ENCODE measurements around the gene TOMM34. TPM values are rescaled to one million over a fixed set of nuclear protein-coding genes. Genes with fewer than 3 reads are reported as not detected.

The TOMM34 gene
- total RNA-seq, 1 experiment from 2014 or later: 37.5 TPM

DNA sequence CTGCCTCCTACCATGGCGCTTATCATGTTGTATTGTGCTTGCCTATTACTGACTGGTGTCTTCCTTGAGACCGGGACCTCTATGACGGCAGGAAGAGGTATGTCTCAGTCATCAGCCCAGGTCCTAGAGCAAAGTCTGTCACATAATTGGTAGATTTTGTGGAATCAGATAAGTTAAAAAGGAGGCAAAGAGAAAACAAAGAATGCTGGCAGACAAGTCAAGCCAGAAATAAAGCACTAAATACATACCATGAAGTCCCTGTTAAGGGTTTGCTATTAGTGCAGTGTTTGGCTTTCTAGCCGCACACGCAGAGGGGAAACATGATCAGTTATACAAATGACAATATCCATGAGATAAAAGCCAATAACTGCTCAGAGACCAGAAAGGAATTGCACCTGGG lies 6.0 kb downstream of the TOMM34 start:
- peaks cover 40 to 84% (median 77%) of the 10 kb centered on the region in 3 experiments; a peak in 6 of 7 replicates for H3K36me3 Mint-ChIP-seq (ENCODE audit: insufficient read depth in 1 of 3, low read depth in 3 of 3)
- no peak overlapping the region for H3K56ac ChIP-seq (ENCODE audit: insufficient read length, low read depth, low read length)
- no peak overlapping the region for H4K8ac ChIP-seq (replicated peaks; ENCODE audit: insufficient read length, low read depth, low read length)
- no peak overlapping the region for H2AFZ ChIP-seq (ENCODE audit: low read length)
- H3K9ac ChIP-seq (ENCODE audit: extremely low read depth, insufficient read length, low read length): no peak overlapping the region
- no peak overlapping the region for H2BK120ac ChIP-seq (ENCODE audit: low read depth, low read length, poor library complexity, severe bottlenecking)
- H3K27me3 ChIP-seq (ENCODE audit: insufficient read depth, low read length): no peaks in the 10 kb centered on the region
- H3K14ac ChIP-seq (ENCODE audit: insufficient read depth, low read length): no peak overlapping the region
- no peak overlapping the region for H2BK5ac ChIP-seq (ENCODE audit: insufficient read length, low read length)
- no peaks in the 10 kb centered on the region for H3K9me3 Mint-ChIP-seq
- H3K27ac Mint-ChIP-seq: no peak overlapping the region
- peaks cover 2% of the 10 kb centered on the region for H3K79me1 ChIP-seq (ENCODE audit: insufficient read depth, low read depth, low read length, poor library complexity, severe bottlenecking)
- H2BK15ac ChIP-seq (ENCODE audit: low read depth, low read length): no peak overlapping the region
- H3T11ph ChIP-seq (ENCODE audit: low read length): no peak overlapping the region
- H3K79me2 ChIP-seq (ENCODE audit: insufficient read depth, low read length): no peaks in the 10 kb centered on the region
- WGBS (ENCODE audit: extremely low coverage, insufficient read length, low lambda C conversion rate): no CpG with 5 or more reads among the region's 5 CpGs
- no peak overlapping the region for H3K4ac ChIP-seq (ENCODE audit: low read depth, low read length)
- H3K27ac ChIP-seq (ENCODE audit: insufficient read length, low read depth, low read length): no peak overlapping the region
- no peak overlapping the region for H2BK20ac ChIP-seq (ENCODE audit: low read depth, low read length, poor library complexity, severe bottlenecking)
- H3K4me2 ChIP-seq (ENCODE audit: insufficient read depth, insufficient read length, low read length): no peak overlapping the region
- no peak overlapping the region for H3K4me3 Mint-ChIP-seq
- 0 out of 2 replicates have a peak, but pooled peaks cover under 1% of the 10 kb centered on the region for H3K4me1 ChIP-seq (ENCODE audit: insufficient read depth, low read length)
- H3K9me3 ChIP-seq (ENCODE audit: control insufficient read depth, low read depth, low read length): no peaks in the 10 kb centered on the region
- H2BK12ac ChIP-seq (ENCODE audit: insufficient read length, low read depth, low read length): no peak overlapping the region
- peaks cover 7 to 11% of the 10 kb centered on the region in 2 experiments for H3K4me1 Mint-ChIP-seq
- H4K91ac ChIP-seq (ENCODE audit: insufficient read length, low read depth, low read length): no peak overlapping the region
- DNase-seq: no peak
- no peak overlapping the region for H4K5ac ChIP-seq (ENCODE audit: insufficient read length, low read depth, low read length)
- TF ChIP-seq, protein P1, sequence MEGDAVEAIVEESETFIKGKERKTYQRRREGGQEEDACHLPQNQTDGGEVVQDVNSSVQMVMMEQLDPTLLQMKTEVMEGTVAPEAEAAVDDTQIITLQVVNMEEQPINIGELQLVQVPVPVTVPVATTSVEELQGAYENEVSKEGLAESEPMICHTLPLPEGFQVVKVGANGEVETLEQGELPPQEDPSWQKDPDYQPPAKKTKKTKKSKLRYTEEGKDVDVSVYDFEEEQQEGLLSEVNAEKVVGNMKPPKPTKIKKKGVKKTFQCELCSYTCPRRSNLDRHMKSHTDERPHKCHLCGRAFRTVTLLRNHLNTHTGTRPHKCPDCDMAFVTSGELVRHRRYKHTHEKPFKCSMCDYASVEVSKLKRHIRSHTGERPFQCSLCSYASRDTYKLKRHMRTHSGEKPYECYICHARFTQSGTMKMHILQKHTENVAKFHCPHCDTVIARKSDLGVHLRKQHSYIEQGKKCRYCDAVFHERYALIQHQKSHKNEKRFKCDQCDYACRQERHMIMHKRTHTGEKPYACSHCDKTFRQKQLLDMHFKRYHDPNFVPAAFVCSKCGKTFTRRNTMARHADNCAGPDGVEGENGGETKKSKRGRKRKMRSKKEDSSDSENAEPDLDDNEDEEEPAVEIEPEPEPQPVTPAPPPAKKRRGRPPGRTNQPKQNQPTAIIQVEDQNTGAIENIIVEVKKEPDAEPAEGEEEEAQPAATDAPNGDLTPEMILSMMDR (conservative IDR thresholded peaks at IDR 0.05): no peak
- H3K27me3 Mint-ChIP-seq (ENCODE audit: low read depth): no peaks in the 10 kb centered on the region
- H2AK5ac ChIP-seq (ENCODE audit: insufficient read length, low read length): no peak overlapping the region
- no peak overlapping the region for H3K23ac ChIP-seq (ENCODE audit: insufficient read length, low read depth, low read length)
- no peak overlapping the region for H3K18ac ChIP-seq (ENCODE audit: insufficient read length, low read depth, low read length)
- no peaks in the 10 kb centered on the region for H3K23me2 ChIP-seq (ENCODE audit: insufficient read length, low read depth, low read length, poor library complexity, severe bottlenecking)
- H4K20me1 ChIP-seq (ENCODE audit: control insufficient read depth, insufficient read depth, insufficient read length): no peaks in the 10 kb centered on the region
